Stomach (tissue), 19 donors: ENCODE data around the gene FCRL1. TPM values are rescaled to one million over a fixed set of nuclear protein-coding genes. Genes with fewer than 3 reads are reported as not detected.

Experiments used
- DNase-seq, 2 donors: peaks; one replicate each; pipeline versions ENCODE4 v3.0.0 to v3.0.0-alpha.2; 2013 to 2019
- H3K27ac ChIP-seq, 5 donors: fragments of 200-600 bp in 4 of 5; sonication (generic) in 4 of 5; one replicate each; pipeline ENCODE4 v1.5.1; 2013 to 2019; ENCODE audit warnings: mild to moderate bottlenecking in 1 of 5, moderate library complexity in 1 of 5
- H3K27me3 ChIP-seq, 3 donors: fragments of 200-600 bp; sonication (generic); one replicate each; pipeline ENCODE4 v1.5.1; 2017 to 2019; ENCODE audit warnings: mixed run types in 1 of 3
- H3K36me3 ChIP-seq, 4 donors: fragments of 200-600 bp; sonication (generic); 1 replicate in 3 of 4; 2 replicates in 1 of 4; pipeline ENCODE4 v1.5.1; 2016 to 2019
- H3K4me1 ChIP-seq, 4 donors: fragments of 200-600 bp; sonication (generic); one replicate each; pipeline ENCODE4 v1.5.1; 2016 to 2019
- H3K4me3 ChIP-seq, 4 donors: fragments of 200-600 bp; sonication (generic) in 3 of 4; one replicate each; pipeline ENCODE4 v1.5.1; 2016 to 2019; ENCODE audit warnings: mild to moderate bottlenecking in 1 of 4
- H3K9me3 ChIP-seq, 4 donors: fragments of 200-600 bp; sonication (generic); one replicate each; pipeline ENCODE4 v1.5.1; 2016 to 2019
- EP300 ChIP-seq: sonication (generic); formaldehyde crosslinking; IDR thresholded peaks from one replicate; pipeline ENCODE4 v1.6.1; 2017; ENCODE audit warnings: antibody characterized with exemption
- POLR2A ChIP-seq, 4 donors: fragments of 450-650 bp; IDR thresholded peaks; one replicate each; pipeline ENCODE4 v1.6.1; 2016; ENCODE audit warnings: antibody characterized with exemption in 4 of 4, control low read depth in 2 of 4, mild to moderate bottlenecking in 1 of 4, moderate library complexity in 1 of 4
- POLR2AphosphoS5 ChIP-seq, 3 donors: sonication (generic); formaldehyde crosslinking; IDR thresholded peaks; one replicate each; pipeline ENCODE4 v1.6.1; 2016; ENCODE audit warnings: antibody characterized with exemption in 3 of 3
- WGBS, 5 donors: extraction: QIAGEN DNeasy Blood & Tissue Kit in 3 of 5; methylation state at CpG; one replicate each; pipeline versions ENCODE4 v1.1.5 to v1.1.7; 2013 to 2018; 5-methylcytosine and 5-hydroxymethylcytosine counted together
- intact Hi-C: fragments of 100-400 bp; cut with DNase I; formaldehyde crosslinking; loops from one replicate; pipeline ENCODE4 v1.15.1; 2023; ENCODE audit warnings: low total_unique reads
- long read RNA-seq, 10 donors: transcript quantifications; one replicate each; lab custom pipeline, GENCODE V29; 2026
- polyA plus RNA-seq, 3 donors: library from polyadenylated mRNA; stranded (reverse); fragments of 200-250 nt; gene quantifications; one replicate each; pipeline ENCODE4 v1.2.3, GENCODE V29; 2013
- total RNA-seq, 5 donors: library from RNA; depleted of rRNA; stranded (reverse); fragments of >200 nt; gene quantifications; one replicate each; pipeline versions ENCODE4 v1.1.0 to v1.2.3, GENCODE V29; 2014 to 2016
- TF ChIP-seq, protein P1 (sequence below), 7 experiments: fragments of 450-650 bp in 4 of 7; fragments of 200-600 bp in 3 of 7; sonication (generic) in 3 of 7; IDR thresholded peaks; one replicate each; pipeline ENCODE4 v1.5.1; 2016 to 2019; ENCODE audit warnings: antibody characterized with exemption in 7 of 7, control low read depth in 2 of 7, mild to moderate bottlenecking in 1 of 7
- donor health status: healthy with polysubstance abuse.
- donor health status: Bipolar disorder and iron deficiency.
- donor health status: healthy.

FCRL1 gene
- total RNA-seq (1 to 10 TPM in 1 of 5 donors, under 1 TPM in 1, not detected in 3; 0.29 to 2.4 TPM), polyA plus RNA-seq (under 1 TPM in 1 of 3 donors, not detected in 2; 0.48 TPM)
- long read RNA-seq, donor 1: 0 reads
- long read RNA-seq, donor 2, partial matches to known transcripts: 0 of 1 reads
- long read RNA-seq, donor 2, other reads (novel, unspliced or antisense): 0 of 1 reads
- long read RNA-seq, donor 3: 0 reads
- long read RNA-seq, donor 4: 0 reads
- long read RNA-seq, donor 5: 0 reads
- long read RNA-seq, donor 6: 0 reads
- long read RNA-seq, donor 7: 0 reads
- long read RNA-seq, donor 8: 0 reads
- long read RNA-seq, donor 9: 0 reads
- long read RNA-seq, donor 10: 0 reads

DNA sequence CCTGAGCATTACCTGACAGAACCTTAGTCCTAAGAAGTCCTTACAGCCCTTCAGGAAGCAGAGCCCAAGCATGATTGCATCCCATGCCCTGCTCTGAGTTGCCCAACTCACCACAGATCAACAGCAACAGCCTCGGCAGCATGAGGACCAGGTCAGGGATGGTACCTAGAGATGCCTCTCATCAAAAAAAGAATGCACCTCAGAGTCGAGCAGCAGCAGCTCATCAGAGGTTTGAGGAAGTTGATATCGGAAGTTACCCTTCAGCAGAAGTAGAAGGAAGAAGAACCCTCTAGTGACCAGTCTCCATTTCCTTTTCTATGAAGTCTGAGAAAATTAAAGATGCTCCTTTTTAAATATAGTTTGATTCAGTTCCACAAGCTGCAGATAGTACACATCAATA is at the start of gene FCRL1:
TSS of gene FCRL1 (minus strand) at position 225 of the 400 bp plus-strand sequence. CDS start at position 142, 83 bp downstream.
- 47 to 82% (median 62%) methylated on average over 3 of the region's 3 CpGs for WGBS, 5 donors
- TF ChIP-seq EP300: no peak
- no peak for TF ChIP-seq POLR2AphosphoS5 (IDR thresholded peaks at IDR 0.05)
- TF ChIP-seq, protein P1, sequence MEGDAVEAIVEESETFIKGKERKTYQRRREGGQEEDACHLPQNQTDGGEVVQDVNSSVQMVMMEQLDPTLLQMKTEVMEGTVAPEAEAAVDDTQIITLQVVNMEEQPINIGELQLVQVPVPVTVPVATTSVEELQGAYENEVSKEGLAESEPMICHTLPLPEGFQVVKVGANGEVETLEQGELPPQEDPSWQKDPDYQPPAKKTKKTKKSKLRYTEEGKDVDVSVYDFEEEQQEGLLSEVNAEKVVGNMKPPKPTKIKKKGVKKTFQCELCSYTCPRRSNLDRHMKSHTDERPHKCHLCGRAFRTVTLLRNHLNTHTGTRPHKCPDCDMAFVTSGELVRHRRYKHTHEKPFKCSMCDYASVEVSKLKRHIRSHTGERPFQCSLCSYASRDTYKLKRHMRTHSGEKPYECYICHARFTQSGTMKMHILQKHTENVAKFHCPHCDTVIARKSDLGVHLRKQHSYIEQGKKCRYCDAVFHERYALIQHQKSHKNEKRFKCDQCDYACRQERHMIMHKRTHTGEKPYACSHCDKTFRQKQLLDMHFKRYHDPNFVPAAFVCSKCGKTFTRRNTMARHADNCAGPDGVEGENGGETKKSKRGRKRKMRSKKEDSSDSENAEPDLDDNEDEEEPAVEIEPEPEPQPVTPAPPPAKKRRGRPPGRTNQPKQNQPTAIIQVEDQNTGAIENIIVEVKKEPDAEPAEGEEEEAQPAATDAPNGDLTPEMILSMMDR (IDR thresholded peaks at IDR 0.05): no peak
- no peak for TF ChIP-seq POLR2A (IDR thresholded peaks at IDR 0.05)
- Histone ChIP-seq H3K36me3 (no peaks in the 10 kb centered on the region), H3K27ac (no peak within 1 kb of the TSS), H3K4me1 (no peaks in the 10 kb centered on the region), H3K27me3 (no peaks in the 10 kb centered on the region), H3K4me3 (no peak within 1 kb of the TSS), H3K9me3 (no peaks in the 10 kb centered on the region)
- intact Hi-C loops: no loop called here
- DNase-seq: no peak

- H3K4me1 ChIP-seq: no peaks in the 10 kb centered on the region
- no peak overlapping the region for H3K4me3 ChIP-seq
- no peaks in the 10 kb centered on the region for H3K9me3 ChIP-seq
- WGBS, 5 donors: 41 to 64% (median 54%) methylated on average over 1 of the region's 1 CpG
- no peak overlapping the region for H3K27ac ChIP-seq
- no peak for DNase-seq
- intact Hi-C loops: no loop called here
- H3K27me3 ChIP-seq: no peaks in the 10 kb centered on the region
- TF ChIP-seq, protein P1 (IDR thresholded peaks at IDR 0.05): no peak
- no peak for TF ChIP-seq EP300
- no peak for TF ChIP-seq POLR2AphosphoS5 (IDR thresholded peaks at IDR 0.05)
- no peak for TF ChIP-seq POLR2A (IDR thresholded peaks at IDR 0.05)
- H3K36me3 ChIP-seq: no peaks in the 10 kb centered on the region
Observed at GRCh38 chr1:157868654-157869053, 48.7 kb upstream of the FCRL1 start.

GRCh38 chr1:157862114-157863070 is 42.5 kb upstream of the FCRL1 start:
- intact Hi-C loops: no loop called here
- no peaks in the 10 kb centered on the region for H3K4me1 ChIP-seq

DNA sequence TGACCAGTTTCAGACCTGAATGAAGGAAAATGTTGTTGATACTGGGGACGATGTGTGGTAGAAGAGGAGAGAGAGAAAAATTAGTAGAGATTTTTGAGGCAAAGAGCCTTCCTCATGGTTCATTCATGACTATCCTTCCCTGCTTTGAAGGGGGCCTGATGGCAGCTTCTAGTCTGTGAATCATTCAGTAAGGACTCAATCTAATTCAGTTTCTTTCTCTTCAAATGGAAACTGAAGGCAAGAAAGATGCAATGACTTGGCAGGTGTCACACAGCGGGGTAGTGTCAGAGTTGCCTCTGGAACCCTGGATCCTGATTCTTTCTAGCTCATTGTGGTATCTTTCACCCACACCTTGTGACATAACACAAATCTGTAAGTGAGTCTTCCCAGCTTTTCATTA is 36.6 kb upstream of the FCRL1 start:
- Histone ChIP-seq H3K27ac (no peak overlapping the region), H3K27me3 (no peaks in the 10 kb centered on the region), H3K4me3 (no peak overlapping the region), H3K36me3 (no peaks in the 10 kb centered on the region), H3K9me3 (peaks cover 0 to 6% (median 0%) of the 10 kb centered on the region in 4 donors), H3K4me1 (no peaks in the 10 kb centered on the region)
- TF ChIP-seq POLR2A (IDR thresholded peaks at IDR 0.05): no peak
- TF ChIP-seq EP300: no peak
- TF ChIP-seq POLR2AphosphoS5 (IDR thresholded peaks at IDR 0.05): no peak
- TF ChIP-seq, protein P1 (IDR thresholded peaks at IDR 0.05): no peak
- DNase-seq: no peak
- intact Hi-C loops: no loop called here
- 76 to 89% (median 85%) methylated on average over 2 of the region's 2 CpGs for WGBS, 5 donors

More at GRCh38 chr1:157862114-157863070, 42.5 kb upstream of the FCRL1 start:
- Histone ChIP-seq H3K4me3 (no peak overlapping the region), H3K27ac (no peak overlapping the region), H3K27me3 (no peaks in the 10 kb centered on the region), H3K9me3 (no peaks in the 10 kb centered on the region), H3K36me3 (no peaks in the 10 kb centered on the region)
- TF ChIP-seq EP300 (no peak), POLR2A (IDR thresholded peaks at IDR 0.05) (no peak), POLR2AphosphoS5 (IDR thresholded peaks at IDR 0.05) (no peak)
- TF ChIP-seq, protein P1 (IDR thresholded peaks at IDR 0.05): no peak
- DNase-seq: no peak
- 72 to 85% (median 83%) methylated on average over 6 of the region's 6 CpGs for WGBS, 5 donors
